Upper lobe of left lung (tissue), 4 donors: Measurements from ENCODE around the gene NLGN1.

ENCODE experiments used
- EP300 ChIP-seq, 4 donors: sonication (generic); formaldehyde crosslinking; IDR thresholded peaks; one replicate each; pipeline ENCODE4 v1.5.1; 2017; ENCODE audit warnings: antibody characterized with exemption in 4 of 4, control low read depth in 2 of 4
- POLR2A ChIP-seq, 4 donors: fragments of 450-650 bp; IDR thresholded peaks; one replicate each; pipeline ENCODE4 v1.5.1; 2016 to 2017; ENCODE audit warnings: antibody characterized with exemption in 4 of 4, mild to moderate bottlenecking in 2 of 4
- POLR2AphosphoS5 ChIP-seq, 2 donors: sonication (generic); formaldehyde crosslinking; IDR thresholded peaks; one replicate each; pipeline ENCODE4 v1.5.1; 2017; ENCODE audit warnings: antibody characterized with exemption in 2 of 2
- TF ChIP-seq, protein P1 (sequence below), 6 experiments: fragments of 450-650 bp in 4 of 6; fragments of 200-600 bp in 2 of 6; sonication (generic) in 2 of 6; IDR thresholded peaks; one replicate each; pipeline ENCODE4 v1.5.1; 2016 to 2019; ENCODE audit warnings: antibody characterized with exemption in 6 of 6

DNA sequence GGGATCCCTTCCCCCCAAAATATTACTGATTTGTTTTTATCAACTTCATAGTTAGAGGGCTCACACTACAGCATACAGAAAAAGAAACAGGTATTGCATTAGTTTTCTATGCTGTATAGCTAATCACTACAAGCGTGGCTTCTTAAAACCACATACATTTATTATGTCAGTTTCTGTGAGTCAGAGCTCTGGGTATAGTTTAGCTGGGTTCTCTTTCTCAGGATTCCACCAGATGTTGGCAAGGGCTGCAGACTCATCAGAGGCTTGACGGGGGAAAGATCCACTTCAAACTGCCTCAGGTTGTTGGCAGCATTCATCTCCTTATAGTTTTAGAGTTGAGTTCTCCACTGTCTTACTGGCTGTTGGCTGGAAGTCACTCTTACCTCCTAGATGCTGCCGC is 328.0 kb downstream of the NLGN1 start:
- TF ChIP-seq, protein P1, sequence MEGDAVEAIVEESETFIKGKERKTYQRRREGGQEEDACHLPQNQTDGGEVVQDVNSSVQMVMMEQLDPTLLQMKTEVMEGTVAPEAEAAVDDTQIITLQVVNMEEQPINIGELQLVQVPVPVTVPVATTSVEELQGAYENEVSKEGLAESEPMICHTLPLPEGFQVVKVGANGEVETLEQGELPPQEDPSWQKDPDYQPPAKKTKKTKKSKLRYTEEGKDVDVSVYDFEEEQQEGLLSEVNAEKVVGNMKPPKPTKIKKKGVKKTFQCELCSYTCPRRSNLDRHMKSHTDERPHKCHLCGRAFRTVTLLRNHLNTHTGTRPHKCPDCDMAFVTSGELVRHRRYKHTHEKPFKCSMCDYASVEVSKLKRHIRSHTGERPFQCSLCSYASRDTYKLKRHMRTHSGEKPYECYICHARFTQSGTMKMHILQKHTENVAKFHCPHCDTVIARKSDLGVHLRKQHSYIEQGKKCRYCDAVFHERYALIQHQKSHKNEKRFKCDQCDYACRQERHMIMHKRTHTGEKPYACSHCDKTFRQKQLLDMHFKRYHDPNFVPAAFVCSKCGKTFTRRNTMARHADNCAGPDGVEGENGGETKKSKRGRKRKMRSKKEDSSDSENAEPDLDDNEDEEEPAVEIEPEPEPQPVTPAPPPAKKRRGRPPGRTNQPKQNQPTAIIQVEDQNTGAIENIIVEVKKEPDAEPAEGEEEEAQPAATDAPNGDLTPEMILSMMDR (IDR thresholded peaks at IDR 0.05): no peak
- TF ChIP-seq POLR2A (IDR thresholded peaks at IDR 0.05): no peak
- no peak for TF ChIP-seq EP300 (IDR thresholded peaks at IDR 0.05)
- TF ChIP-seq POLR2AphosphoS5 (IDR thresholded peaks at IDR 0.05): no peak
